B cell (primary cell): ENCODE data around the gene CENPV. TPM values are rescaled to one million over a fixed set of nuclear protein-coding genes. Genes with fewer than 3 reads are reported as not detected.
A peak's percentile ranks its signal among the peaks of the same experiment; 100 is the strongest.

Experiments
- ATAC-seq: fragments of 200-7000 bp; cut with Tn5 transposase; one replicate; pipeline ENCODE4 v1.10.0; 2021; ENCODE audit warnings: low read depth, mild to moderate bottlenecking, moderate number of reproducible peaks, moderate library complexity
- CTCF ChIA-PET: fragments of 350-600 bp; sonication (Branson Sonifier 250); formaldehyde crosslinking; loops from one replicate; lab custom pipeline; 2021; ENCODE audit warnings: antibody characterized with exemption, inconsistent platforms; lab: Charles Lee
- POLR2A ChIA-PET: fragments of 350-600 bp; sonication (Branson Sonifier 250); formaldehyde crosslinking; loops from one replicate; lab custom pipeline; 2021; ENCODE audit warnings: antibody characterized with exemption; lab: Charles Lee
- DNase-seq: peaks from one replicate; pipeline ENCODE4 v3.0.0; 2013
- H2AFZ ChIP-seq: 2 replicates; pipeline ENCODE4 v1.6.1; 2012; ENCODE audit warnings: mild to moderate bottlenecking, low read depth, low read length; ENCODE audit not compliant: insufficient read depth, poor library complexity, severe bottlenecking
- H3K27ac ChIP-seq, 2 donors: 1 replicate in 1 of 2; 2 replicates in 1 of 2; pipeline ENCODE4 v1.5.1; 2012 to 2013; ENCODE audit warnings: low read length in 2 of 2, mild to moderate bottlenecking in 2 of 2, moderate library complexity in 1 of 2
- H3K27me3 ChIP-seq, 4 experiments: fragments of 200-600 bp in 1 of 4; sonication (generic) in 1 of 4; replicated peaks in 1 of 4; 1 replicate in 2 of 4; 2 replicates in 2 of 4; pipeline versions ENCODE4 v1.6.1 to v1.7.0; 2013 to 2016; ENCODE audit warnings: low read length in 3 of 4, mild to moderate bottlenecking in 2 of 4, mixed read lengths in 1 of 4, moderate library complexity in 1 of 4; ENCODE audit not compliant: insufficient read depth in 4 of 4, control insufficient read depth in 3 of 4; ENCODE audit errors: control extremely low read depth in 1 of 4
- H3K36me3 ChIP-seq, 2 experiments: replicated peaks in 1 of 2; 1 replicate in 1 of 2; 2 replicates in 1 of 2; pipeline versions ENCODE4 v1.6.1 to v1.7.1; 2013; ENCODE audit warnings: low read length in 1 of 2; ENCODE audit not compliant: insufficient read depth in 2 of 2, control insufficient read depth in 1 of 2; ENCODE audit errors: control extremely low read depth in 1 of 2, extremely low read depth in 1 of 2
- H3K4me1 ChIP-seq, 2 donors: fragments of 200-600 bp in 1 of 2; sonication (generic) in 1 of 2; 1 replicate in 1 of 2; 2 replicates in 1 of 2; pipeline versions ENCODE4 v1.5.1 to v1.6.1; 2013 to 2017; ENCODE audit warnings: low read length in 2 of 2; ENCODE audit not compliant: control insufficient read depth in 2 of 2, insufficient read depth in 2 of 2
- H3K4me2 ChIP-seq: replicated peaks from 2 replicates; pipeline ENCODE3; 2012; ENCODE audit warnings: mild to moderate bottlenecking, low read depth, low read length; ENCODE audit not compliant: poor library complexity, severe bottlenecking
- H3K4me3 ChIP-seq, 5 experiments: fragments of 200-600 bp in 1 of 5; sonication (generic) in 1 of 5; 1 replicate in 3 of 5; 2 replicates in 2 of 5; pipeline versions ENCODE4 v1.5.1 to v1.7.0; 2011 to 2016; ENCODE audit warnings: low read length in 4 of 5, mild to moderate bottlenecking in 4 of 5, low read depth in 2 of 5, control low read depth in 1 of 5, moderate library complexity in 1 of 5; ENCODE audit not compliant: insufficient read depth in 1 of 5; ENCODE audit errors: control extremely low read depth in 1 of 5, extremely low read depth in 1 of 5
- H3K79me2 ChIP-seq: fragments of 200-600 bp; sonication (generic); one replicate; pipeline ENCODE4 v1.6.0; 2016; ENCODE audit warnings: low read length; ENCODE audit not compliant: control insufficient read depth, insufficient read depth
- H3K9ac ChIP-seq: fragments of 200-600 bp; sonication (generic); 2 replicates; pipeline ENCODE4 v1.6.1; 2017; ENCODE audit warnings: mild to moderate bottlenecking, low read length, moderate library complexity
- H3K9me3 ChIP-seq, 3 donors: one replicate each; pipeline versions ENCODE4 v1.6.1 to v1.7.1; 2013; ENCODE audit warnings: low read length in 2 of 3; ENCODE audit not compliant: control insufficient read depth in 2 of 3, insufficient read depth in 1 of 3; ENCODE audit errors: control extremely low read depth in 1 of 3
- H4K20me1 ChIP-seq: 2 replicates; pipeline ENCODE4 v1.6.0; 2012; ENCODE audit warnings: mild to moderate bottlenecking, low read length; ENCODE audit not compliant: insufficient read depth, control insufficient read depth, poor library complexity, severe bottlenecking
- H3K27ac Mint-ChIP-seq: one replicate; pipeline ENCODE4 v1.8.0; 2021; ENCODE audit warnings: mixed read lengths
- H3K27me3 Mint-ChIP-seq: one replicate; pipeline ENCODE4 v1.8.0; 2021; ENCODE audit warnings: mixed read lengths
- H3K4me1 Mint-ChIP-seq: one replicate; pipeline ENCODE4 v1.8.0; 2021; ENCODE audit warnings: mixed read lengths
- H3K4me3 Mint-ChIP-seq: one replicate; pipeline ENCODE4 v1.8.0; 2021; ENCODE audit warnings: mixed read lengths
- H3K9me3 Mint-ChIP-seq: one replicate; pipeline ENCODE4 v1.8.0; 2022; ENCODE audit warnings: mixed read lengths; ENCODE audit not compliant: insufficient read depth
- EZH2 ChIP-seq: IDR thresholded peaks from 2 replicates; pipeline ENCODE4 v1.6.1; 2012; ENCODE audit warnings: borderline replicate concordance, low read depth, mild to moderate bottlenecking, moderate library complexity, low read length; ENCODE audit not compliant: insufficient read depth, poor library complexity, severe bottlenecking
- WGBS: methylation state at CpG from one replicate; pipeline ENCODE4 v1.1.5; 2013; ENCODE audit warnings: missing lambda C conversion rate; ENCODE audit not compliant: insufficient coverage; 5-methylcytosine and 5-hydroxymethylcytosine counted together
- intact Hi-C: fragments of 100-400 bp; cut with micrococcal nuclease; formaldehyde crosslinking; loops from one replicate; pipeline ENCODE4 v1.10.0; 2022
- polyA plus RNA-seq: library from polyadenylated mRNA; depleted of rRNA; stranded (reverse); fragments of >200 nt; gene quantifications from 2 replicates; pipeline ENCODE4 v1.2.3, GENCODE V29; 2012
- total RNA-seq, 2 donors: library from RNA; stranded (reverse); fragments of 120-200 nt in 1 of 2; gene quantifications; 1 replicate in 1 of 2; 2 replicates in 1 of 2; pipeline versions ENCODE4 v1.2.3 to v1.2.4, GENCODE V29; 2013 to 2022
- TF ChIP-seq, protein P1 (sequence below): fragments of 200-600 bp; IDR thresholded peaks from one replicate; pipeline ENCODE4 v1.8.0; 2022; ENCODE audit warnings: antibody characterized with exemption, mild to moderate bottlenecking

The CENPV gene
- total and polyA plus RNA-seq, 2 donors (not counting 1 experiment from before 2014, with no cell fraction given), result 15.8 to 28.1 TPM

DNA sequence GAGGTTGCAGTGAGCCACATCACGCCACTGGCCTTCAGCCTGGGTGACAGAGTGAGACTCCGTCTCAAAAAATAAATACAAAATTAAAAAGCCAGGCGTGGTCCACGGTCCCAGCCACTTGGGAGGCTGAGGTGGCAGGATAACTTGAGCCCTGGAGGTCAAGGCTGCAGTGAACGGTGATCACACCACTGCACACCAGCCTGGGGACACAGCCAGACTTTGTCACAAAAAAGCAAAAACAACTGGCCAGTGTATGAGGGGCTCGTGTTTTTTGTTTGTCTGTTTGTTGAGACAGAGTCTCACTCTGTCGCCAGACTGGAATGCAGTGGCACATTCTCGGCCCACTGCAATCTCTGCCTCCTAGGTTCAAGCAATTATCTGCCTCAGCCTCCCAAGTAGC, 26.4 kb upstream of the CENPV start:
- TF ChIP-seq EZH2, result no peak
- TF ChIP-seq, protein P1, sequence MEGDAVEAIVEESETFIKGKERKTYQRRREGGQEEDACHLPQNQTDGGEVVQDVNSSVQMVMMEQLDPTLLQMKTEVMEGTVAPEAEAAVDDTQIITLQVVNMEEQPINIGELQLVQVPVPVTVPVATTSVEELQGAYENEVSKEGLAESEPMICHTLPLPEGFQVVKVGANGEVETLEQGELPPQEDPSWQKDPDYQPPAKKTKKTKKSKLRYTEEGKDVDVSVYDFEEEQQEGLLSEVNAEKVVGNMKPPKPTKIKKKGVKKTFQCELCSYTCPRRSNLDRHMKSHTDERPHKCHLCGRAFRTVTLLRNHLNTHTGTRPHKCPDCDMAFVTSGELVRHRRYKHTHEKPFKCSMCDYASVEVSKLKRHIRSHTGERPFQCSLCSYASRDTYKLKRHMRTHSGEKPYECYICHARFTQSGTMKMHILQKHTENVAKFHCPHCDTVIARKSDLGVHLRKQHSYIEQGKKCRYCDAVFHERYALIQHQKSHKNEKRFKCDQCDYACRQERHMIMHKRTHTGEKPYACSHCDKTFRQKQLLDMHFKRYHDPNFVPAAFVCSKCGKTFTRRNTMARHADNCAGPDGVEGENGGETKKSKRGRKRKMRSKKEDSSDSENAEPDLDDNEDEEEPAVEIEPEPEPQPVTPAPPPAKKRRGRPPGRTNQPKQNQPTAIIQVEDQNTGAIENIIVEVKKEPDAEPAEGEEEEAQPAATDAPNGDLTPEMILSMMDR, result no peak
- Histone ChIP-seq H3K27me3 (no peaks in the 10 kb centered on the region), H3K79me2 (peaks cover 33% of the 10 kb centered on the region), H2AFZ (no peak overlapping the region), H4K20me1 (peaks cover 29% of the 10 kb centered on the region), H3K4me3 (no peak overlapping the region), H3K36me3 (peaks cover 0 to 17% of the 10 kb centered on the region in 2 experiments), H3K4me1 (peaks cover 28 to 37% of the 10 kb centered on the region in 2 donors), H3K9ac (no peak overlapping the region), H3K27ac (no peak overlapping the region), H3K4me2 (no peak overlapping the region), H3K9me3 (no peaks in the 10 kb centered on the region)
- intact Hi-C loops, result loop anchor here (1.0 to 5.0 kb wide), 2 partner anchors 26 to 158 kb away; partner anchors contain the start of gene CENPV
- no peak for DNase-seq
- Mint-ChIP-seq H3K27me3 (no peaks in the 10 kb centered on the region), H3K4me3 (no peak overlapping the region), H3K4me1 (peaks cover 39% of the 10 kb centered on the region), H3K27ac (no peak overlapping the region), H3K9me3 (no peaks in the 10 kb centered on the region)
- CTCF ChIA-PET, result interaction anchor here (0.9 to 5.1 kb wide), 2 partner anchors 16 to 157 kb away, joined by 3 to 31 read pairs; no protein-coding TSS in a partner anchor
- POLR2A ChIA-PET, result interaction anchor here (1.3 kb wide), 1 partner anchor 26 kb away, joined by 4 read pairs; the partner anchor contains the start of gene CENPV
- no peak for ATAC-seq
- WGBS, result 100% methylated on average over 7 of the region's 8 CpGs

DNA sequence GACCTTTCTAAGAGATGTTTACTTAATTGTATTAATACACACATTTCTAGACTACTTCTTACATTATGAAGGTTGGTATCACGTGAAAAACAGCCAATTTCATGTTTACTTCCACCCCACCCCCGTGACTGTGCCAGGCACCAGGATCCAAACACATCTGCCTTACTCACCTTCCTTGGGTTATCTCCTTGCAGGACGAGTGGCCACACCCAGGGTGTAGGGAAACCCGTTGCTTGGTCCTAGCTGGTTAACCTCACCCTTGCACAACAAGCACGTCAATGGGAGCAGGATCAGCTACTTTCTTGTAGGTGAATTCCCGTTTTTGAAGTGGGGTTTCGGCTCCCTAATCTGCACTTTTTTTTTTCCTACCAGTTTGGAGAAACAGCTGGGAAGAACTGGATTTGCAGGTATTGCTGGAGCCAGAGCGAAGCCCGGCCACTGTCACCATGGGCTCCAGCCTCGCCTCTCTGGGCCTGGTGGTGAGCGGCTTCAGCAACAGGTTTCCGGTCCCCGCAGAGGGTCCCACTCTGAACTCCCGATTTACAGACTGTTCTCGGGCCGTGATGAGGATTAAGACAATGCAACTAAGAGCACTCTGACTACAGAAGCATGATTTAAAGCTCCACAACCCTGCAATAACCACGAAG, 25.5 kb upstream of the CENPV start:
- Mint-ChIP-seq H3K4me3 (peak overlapping the region; percentile 41), H3K27me3 (no peaks in the 10 kb centered on the region), H3K27ac (peak overlapping the region; percentile 26), H3K4me1 (peaks cover 30% of the 10 kb centered on the region), H3K9me3 (no peaks in the 10 kb centered on the region)
- Histone ChIP-seq H3K9ac (no peak overlapping the region), H3K27ac (no peak overlapping the region), H3K4me3 (no peak overlapping the region), H3K36me3 (peaks cover 0 to 17% of the 10 kb centered on the region in 2 experiments), H2AFZ (no peak overlapping the region), H3K27me3 (no peaks in the 10 kb centered on the region), H3K79me2 (peaks cover 29% of the 10 kb centered on the region), H3K4me2 (no peak overlapping the region), H4K20me1 (peaks cover 26% of the 10 kb centered on the region), H3K9me3 (no peaks in the 10 kb centered on the region), H3K4me1 (peaks cover 19 to 28% of the 10 kb centered on the region in 2 donors)
- no peak for ATAC-seq
- TF ChIP-seq, protein P1, result no peak
- no peak for TF ChIP-seq EZH2
- DNase-seq, result no peak
- CTCF ChIA-PET, result interaction anchor here (0.9 to 5.1 kb wide), 2 partner anchors 15 to 157 kb away, joined by 3 to 31 read pairs; no protein-coding TSS in a partner anchor
- POLR2A ChIA-PET, result no interaction called here
- WGBS, result 94% methylated on average over 14 of the region's 17 CpGs
- intact Hi-C loops, result no loop called here
